HG03469 (cell line): ENCODE results near the gene GAST.

Experiments
- ATAC-seq: cut with Tn5 transposase; IDR thresholded peaks from one replicate; pipeline ENCODE4 v1.9.1; 2021; ENCODE audit warnings: mild to moderate bottlenecking, moderate library complexity, moderate number of reproducible peaks; ENCODE audit not compliant: unreplicated experiment

GAST gene

GRCh38 chr17:41707803-41708669 lies 4.1 kb upstream of the GAST start:
- no peak for ATAC-seq

GRCh38 chr17:41710472-41711090 lies 1.6 kb upstream of the GAST start:
- no peak for ATAC-seq

- ATAC-seq, result no peak
These were observed 5.5 kb downstream of the GAST start for GRCh38 chr17:41717408-41718286.

- ATAC-seq, result no peak
These were observed 6.1 kb downstream of the GAST start for GRCh38 chr17:41718287-41718645.

GRCh38 chr17:41722231-41722630 lies 10.1 kb downstream of the GAST start:
- ATAC-seq, result no peak

GRCh38 chr17:41723801-41724475 lies 11.8 kb downstream of the GAST start:
- ATAC-seq, result no peak

- no peak for ATAC-seq
These were observed 12.4 kb downstream of the GAST start for GRCh38 chr17:41724476-41725050.

- ATAC-seq, result no peak
These were observed 13.0 kb downstream of the GAST start for GRCh38 chr17:41725134-41725533.

GRCh38 chr17:41728056-41728455 lies 15.9 kb downstream of the GAST start:
- ATAC-seq, result no peak

GRCh38 chr17:41730479-41730878 lies 18.3 kb downstream of the GAST start:
- no peak for ATAC-seq

GRCh38 chr17:41731836-41732235 lies 19.7 kb downstream of the GAST start:
- no peak for ATAC-seq

GRCh38 chr17:41733348-41734138 lies 21.4 kb downstream of the GAST start:
- ATAC-seq, result no peak

- no peak for ATAC-seq
These were observed 22.2 kb downstream of the GAST start, which contains the start of gene HAP1 for GRCh38 chr17:41734139-41734948. Gene HAP1 (minus strand): TSS chr17:41734643. CDS start chr17:41734634, 9 bp downstream.

- ATAC-seq, result no peak
These were observed 22.8 kb downstream of the GAST start for GRCh38 chr17:41734949-41735313.

GRCh38 chr17:41735744-41736143 lies 23.6 kb downstream of the GAST start:
- no peak for ATAC-seq

GRCh38 chr17:41736983-41737679 lies 25.0 kb downstream of the GAST start:
- no peak for ATAC-seq

- ATAC-seq, result no peak
These were observed 25.5 kb downstream of the GAST start for GRCh38 chr17:41737680-41738023.

- no peak for ATAC-seq
These were observed 26.1 kb downstream of the GAST start for GRCh38 chr17:41738077-41738800.
